ENCODE measurements around the gene STAT4. TPM values are rescaled to one million over a fixed set of nuclear protein-coding genes. Genes with fewer than 3 reads are reported as not detected.

The STAT4 gene
- polyA plus RNA-seq, 1 donor (not counting 4 experiments of a cell fraction or from before 2014, with no cell fraction given) = 2.0 TPM

- no peaks in the 10 kb centered on the region for H4K20me1 ChIP-seq (ENCODE audit: control insufficient read depth, extremely low read depth, insufficient read depth, low read length)
- H3K36me3 ChIP-seq (ENCODE audit: control insufficient read depth in 2 of 2, extremely low read depth in 1 of 2, insufficient read depth in 2 of 2, low read length in 2 of 2) = no peaks in the 10 kb centered on the region
- DNase-seq (ENCODE audit: low read depth, low spot score) = no peak
- no peaks in the 10 kb centered on the region for H3K27me3 ChIP-seq (ENCODE audit: control insufficient read depth, extremely low read depth, insufficient read depth, low read length)
- no peaks in the 10 kb centered on the region for H3K9me1 ChIP-seq (ENCODE audit: control insufficient read depth, extremely low read depth, insufficient read depth, low read length)
- H3K9ac ChIP-seq (ENCODE audit: control insufficient read depth, extremely low read depth, insufficient read depth, low read length) = no peak overlapping the region
- no peaks in the 10 kb centered on the region for H3K9me3 ChIP-seq (ENCODE audit: control insufficient read depth, low read depth, low read length)
- dilution Hi-C loops (cut with MboI; ENCODE audit: extremely low pct_ligation_motif_present, low sequenced_read_pairs) = no loop called here
- no peak for FAIRE-seq
- H3K4me2 ChIP-seq (ENCODE audit: control insufficient read depth, extremely low read depth, insufficient read depth, low read depth, low read length) = peak overlapping the region; percentile 29
- peak overlapping the region; percentile 64 for H2AFZ ChIP-seq (ENCODE audit: control insufficient read depth, low read length)
- no peak overlapping the region for H3K4me3 ChIP-seq (ENCODE audit: control insufficient read depth in 2 of 3, extremely low read depth in 1 of 3, insufficient read depth in 2 of 3, low read depth in 1 of 3, low read length in 3 of 3)
- no peaks in the 10 kb centered on the region for H3K79me2 ChIP-seq (ENCODE audit: control insufficient read depth, insufficient read depth, low read length)
- H3K27ac ChIP-seq (ENCODE audit: control insufficient read depth, insufficient read depth, low read length) = peak overlapping the region; percentile 55
- no peak for TF ChIP-seq CTCF (optimal IDR thresholded peaks at IDR 0.05 in 1 of 3, IDR thresholded peaks at IDR 0.05 in 1 of 3, conservative IDR thresholded peaks at IDR 0.05 in 1 of 3; ENCODE audit: extremely low read depth in 1 of 3, insufficient read depth in 2 of 3, low read length in 3 of 3)
- H3K4me1 ChIP-seq (ENCODE audit: control insufficient read depth, extremely low read depth, insufficient read depth, low read length) = peaks cover 41% of the 10 kb centered on the region
Observed at GRCh38 chr2:191180276-191180675, 29.5 kb upstream of the STAT4 start.

DNA sequence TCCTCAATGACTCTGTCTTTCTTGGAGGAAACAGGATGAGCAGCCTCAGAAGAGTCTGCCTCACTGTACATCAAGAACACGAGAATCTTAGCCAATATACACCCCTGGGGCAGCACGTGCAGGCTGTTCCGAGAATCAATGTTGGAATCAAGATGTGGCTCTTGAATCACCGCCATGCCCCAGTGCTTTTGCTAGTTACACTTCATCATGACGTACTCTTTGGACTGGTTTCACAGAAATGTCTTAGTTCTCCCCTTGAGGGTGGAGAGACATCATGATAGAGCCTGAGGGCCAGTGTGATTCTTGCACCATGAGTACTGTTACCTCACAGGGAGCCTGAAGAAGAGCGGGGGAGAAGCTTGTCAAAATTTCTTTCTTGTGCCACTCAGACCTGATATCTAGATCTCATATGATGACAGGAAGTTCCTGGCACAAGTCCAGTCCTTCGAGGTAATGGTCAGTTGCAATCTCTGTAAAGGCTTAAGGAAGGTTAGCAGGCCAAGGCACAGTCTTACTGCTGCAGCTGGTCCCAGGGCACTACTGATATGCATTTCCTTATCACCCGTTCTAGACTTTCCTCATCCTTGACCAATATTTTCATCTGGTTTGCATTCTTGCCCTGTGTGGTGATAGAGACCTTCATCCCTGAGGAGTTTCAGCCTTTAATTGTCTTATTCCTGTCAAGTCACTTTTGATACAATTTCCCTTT lies 28.2 kb upstream of the STAT4 start:
- TF ChIP-seq CTCF (optimal IDR thresholded peaks at IDR 0.05 in 1 of 3, IDR thresholded peaks at IDR 0.05 in 1 of 3, conservative IDR thresholded peaks at IDR 0.05 in 1 of 3; ENCODE audit: extremely low read depth in 1 of 3, insufficient read depth in 2 of 3, low read length in 3 of 3) (no peak), EZH2 (IDR thresholded peaks at IDR 0.05; ENCODE audit: low read length) (no peak)
- Histone ChIP-seq H3K79me2 (ENCODE audit: control insufficient read depth, insufficient read depth, low read length) (no peaks in the 10 kb centered on the region), H3K4me2 (ENCODE audit: control insufficient read depth, extremely low read depth, insufficient read depth, low read depth, low read length) (peak overlapping the region; percentile 13), H4K20me1 (ENCODE audit: control insufficient read depth, extremely low read depth, insufficient read depth, low read length) (no peaks in the 10 kb centered on the region), H3K4me3 (ENCODE audit: control insufficient read depth in 2 of 3, extremely low read depth in 1 of 3, insufficient read depth in 2 of 3, low read depth in 1 of 3, low read length in 3 of 3) (no peak overlapping the region), H3K9me1 (ENCODE audit: control insufficient read depth, extremely low read depth, insufficient read depth, low read length) (no peaks in the 10 kb centered on the region), H3K27ac (ENCODE audit: control insufficient read depth, insufficient read depth, low read length) (peak overlapping the region; percentile 85), H3K4me1 (ENCODE audit: control insufficient read depth, extremely low read depth, insufficient read depth, low read length) (peaks cover 47% of the 10 kb centered on the region), H3K27me3 (ENCODE audit: control insufficient read depth, extremely low read depth, insufficient read depth, low read length) (no peaks in the 10 kb centered on the region), H3K9me3 (ENCODE audit: control insufficient read depth, low read depth, low read length) (no peaks in the 10 kb centered on the region), H3K9ac (ENCODE audit: control insufficient read depth, extremely low read depth, insufficient read depth, low read length) (peak overlapping the region; percentile 54), H2AFZ (ENCODE audit: control insufficient read depth, low read length) (no peak overlapping the region), H3K36me3 (ENCODE audit: control insufficient read depth in 2 of 2, extremely low read depth in 1 of 2, insufficient read depth in 2 of 2, low read length in 2 of 2) (no peaks in the 10 kb centered on the region)
- peak; percentile 99 for FAIRE-seq
- peak; percentile 96 for DNase-seq (ENCODE audit: low read depth, low spot score)
- dilution Hi-C loops (cut with MboI; ENCODE audit: extremely low pct_ligation_motif_present, low sequenced_read_pairs) = no loop called here

Data from keratinocyte (primary cell).